HuH-7 (cell line): ENCODE measurements around the gene SEMA6A.

Experiments
- DNase-seq: peaks from one replicate; pipeline ENCODE4 v3.0.0; 2011; ENCODE audit warnings: low spot score

The SEMA6A gene

DNA sequence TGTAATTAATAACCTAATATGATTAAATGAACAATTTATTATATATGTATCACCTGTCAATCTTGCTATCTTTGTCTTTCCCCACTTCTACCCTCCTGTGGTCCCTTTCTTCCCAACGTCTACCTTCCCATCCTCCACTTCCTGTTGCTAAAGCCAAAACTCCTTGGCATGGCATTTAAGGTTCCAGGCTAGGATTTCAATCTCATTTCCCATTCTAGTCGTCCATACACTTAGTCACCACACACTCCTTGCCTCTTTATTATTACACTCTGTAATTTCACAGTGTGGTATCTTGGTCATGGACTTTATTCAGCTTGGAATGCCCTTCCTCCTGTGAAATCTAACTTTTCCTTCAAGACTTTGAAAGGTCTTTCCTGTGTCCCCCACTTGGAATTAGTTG lies 115.3 kb downstream of the SEMA6A start:
- no peak for DNase-seq

DNA sequence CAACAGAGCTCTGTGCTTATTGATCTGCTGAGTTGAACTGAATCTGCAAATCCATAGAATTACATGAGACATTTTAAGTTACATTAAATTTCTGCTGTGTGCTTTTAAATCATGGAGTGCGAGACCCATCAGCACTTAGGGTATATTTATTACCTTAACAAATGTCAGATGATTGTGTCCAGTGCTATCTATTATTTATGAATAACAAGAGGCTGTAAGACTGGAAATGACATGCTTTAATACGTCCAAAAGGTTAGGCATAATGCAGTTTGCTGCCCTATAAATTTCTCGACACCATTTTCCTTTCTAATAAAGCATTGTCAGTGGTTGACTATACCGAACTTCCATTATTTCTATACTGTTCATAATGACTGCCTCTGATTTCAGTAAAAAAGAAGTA lies 117.6 kb downstream of the SEMA6A start:
- DNase-seq, result no peak

DNA sequence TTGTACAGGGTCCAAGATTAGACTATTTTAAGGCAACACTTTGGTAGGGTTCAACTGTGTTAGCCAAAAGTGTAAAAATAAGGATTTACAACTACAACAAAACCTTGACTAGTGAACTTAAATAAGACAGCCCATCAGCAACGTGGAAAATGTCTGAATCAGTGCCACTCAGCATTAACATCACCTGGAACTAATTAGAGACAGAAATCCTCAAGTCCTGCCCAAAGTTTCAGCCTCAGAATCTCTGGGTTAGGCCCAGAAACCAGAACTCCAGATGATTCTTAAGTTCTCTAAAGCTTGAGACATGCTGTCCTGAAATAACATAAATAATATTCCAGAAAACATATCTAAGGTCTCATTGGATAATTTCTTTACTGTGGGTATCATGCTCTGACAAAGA lies 118.6 kb downstream of the SEMA6A start:
- DNase-seq, result no peak

DNA sequence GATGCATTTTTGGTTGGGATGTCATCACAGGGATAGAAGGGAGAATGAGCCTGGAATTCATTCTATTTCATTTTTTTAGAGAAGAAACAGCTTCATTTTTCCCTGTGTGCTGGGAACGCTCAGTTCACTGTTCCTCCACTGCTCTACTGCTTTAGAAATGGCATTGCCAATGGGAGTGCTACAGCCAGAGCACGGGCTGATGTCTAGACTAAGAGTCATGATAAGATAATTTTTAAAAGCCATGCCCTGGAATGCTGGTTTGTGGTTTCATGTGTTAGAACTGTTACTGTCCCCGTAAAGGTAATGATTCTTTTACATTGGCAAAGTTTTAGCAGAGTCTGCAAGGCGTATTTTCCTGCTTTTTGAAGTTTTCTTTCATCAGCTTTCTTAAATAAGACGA lies 119.6 kb downstream of the SEMA6A start:
- DNase-seq, result no peak

DNA sequence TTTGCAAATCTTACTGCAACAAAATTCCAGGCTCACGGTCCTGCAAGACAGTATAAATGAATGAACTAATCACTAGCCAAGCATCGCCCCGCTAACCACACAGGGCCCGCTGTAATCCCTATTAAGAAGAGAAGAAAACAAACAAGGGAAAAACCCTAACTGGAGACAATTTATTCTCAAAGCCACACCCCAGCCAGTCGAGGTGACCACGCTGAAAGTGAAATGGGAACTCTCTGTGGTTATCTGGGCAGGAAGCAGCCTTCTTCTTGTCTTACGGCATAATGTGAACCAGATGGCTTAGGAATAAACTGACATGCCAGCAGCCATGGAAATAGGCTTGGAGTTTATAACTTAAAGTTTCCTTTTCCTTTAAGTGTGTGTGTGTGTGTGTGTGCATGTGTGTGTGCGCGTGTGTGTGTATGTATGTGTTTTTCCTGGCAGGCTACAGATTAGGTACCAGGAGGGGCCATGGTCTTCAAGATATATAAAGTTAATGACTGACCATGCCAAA lies 120.2 kb downstream of the SEMA6A start:
- DNase-seq, result no peak

DNA sequence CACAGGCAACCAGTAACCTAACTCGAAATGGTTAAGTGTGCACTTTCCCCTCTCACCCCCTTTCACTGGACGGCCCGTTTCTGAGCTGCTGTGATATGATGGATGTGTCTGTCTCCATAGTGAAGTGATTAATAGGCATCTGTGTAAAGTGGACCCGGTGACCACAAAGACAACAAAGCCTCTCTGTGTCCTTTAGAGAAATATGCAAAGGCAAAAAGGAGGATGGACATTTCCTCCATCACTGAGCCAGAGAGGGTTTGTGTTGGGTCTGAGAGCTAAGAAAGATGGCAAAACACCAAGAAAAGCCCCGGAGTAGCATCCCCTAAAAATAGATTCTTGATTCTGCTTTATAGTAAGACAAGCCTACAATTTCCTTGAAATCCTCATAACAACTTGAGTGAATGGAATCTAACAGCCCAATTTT lies 120.6 kb downstream of the SEMA6A start:
- no peak for DNase-seq

DNA sequence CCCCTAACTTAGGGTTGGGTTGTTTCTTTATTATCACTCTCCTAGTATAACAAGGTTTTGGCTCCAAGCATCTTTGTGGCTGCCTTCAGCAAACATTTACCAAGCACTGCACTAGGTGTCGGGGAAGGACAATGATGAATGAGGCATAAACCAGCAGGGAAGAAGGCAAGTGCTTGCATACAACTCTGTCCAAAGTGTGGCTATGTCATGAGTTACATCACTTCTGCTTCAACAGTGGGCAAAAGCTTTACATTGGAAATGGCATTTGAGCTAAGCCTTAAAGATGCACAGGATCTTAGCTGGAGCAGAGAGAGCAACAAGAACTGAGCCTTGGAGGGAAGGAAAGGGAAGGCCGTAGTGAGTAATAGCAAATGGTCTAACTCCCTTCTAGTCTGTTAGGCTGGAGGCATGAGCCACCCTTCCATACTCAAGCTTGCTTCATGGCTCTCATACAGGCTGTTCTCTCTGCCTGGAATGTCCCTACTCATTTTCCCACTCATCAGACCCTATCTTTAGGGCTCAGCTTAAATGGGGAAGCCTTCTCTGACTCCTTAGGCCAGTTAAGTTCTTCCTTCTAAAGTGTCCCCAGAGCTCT lies 121.8 kb downstream of the SEMA6A start:
- DNase-seq, result peak; percentile 35

DNA sequence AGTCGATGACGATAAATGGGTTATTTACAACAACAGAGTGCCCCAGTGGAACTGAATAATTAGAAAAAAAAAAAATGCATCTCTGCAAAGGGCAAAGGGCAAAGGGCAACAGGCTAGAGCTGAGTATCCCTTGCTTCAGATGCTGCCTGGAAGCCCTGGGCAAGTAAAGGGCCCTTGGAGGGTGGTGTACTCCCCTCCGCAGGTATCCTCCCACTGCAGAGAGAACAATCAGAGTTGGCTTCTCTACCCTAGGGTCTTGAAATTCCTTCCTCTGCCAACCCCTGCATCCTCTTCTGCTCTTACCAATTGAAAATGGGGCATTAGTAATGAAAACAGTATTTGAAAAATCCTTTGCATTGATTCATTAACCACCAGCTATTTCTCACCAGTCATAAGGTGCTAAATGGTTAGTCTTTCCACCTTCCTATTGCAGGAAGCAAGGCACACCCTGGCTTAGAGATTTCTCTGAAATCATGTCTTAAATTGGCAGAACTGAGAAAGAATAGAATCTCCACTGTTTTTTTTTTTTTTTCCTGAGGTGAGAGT lies 122.6 kb downstream of the SEMA6A start:
- no peak for DNase-seq

DNA sequence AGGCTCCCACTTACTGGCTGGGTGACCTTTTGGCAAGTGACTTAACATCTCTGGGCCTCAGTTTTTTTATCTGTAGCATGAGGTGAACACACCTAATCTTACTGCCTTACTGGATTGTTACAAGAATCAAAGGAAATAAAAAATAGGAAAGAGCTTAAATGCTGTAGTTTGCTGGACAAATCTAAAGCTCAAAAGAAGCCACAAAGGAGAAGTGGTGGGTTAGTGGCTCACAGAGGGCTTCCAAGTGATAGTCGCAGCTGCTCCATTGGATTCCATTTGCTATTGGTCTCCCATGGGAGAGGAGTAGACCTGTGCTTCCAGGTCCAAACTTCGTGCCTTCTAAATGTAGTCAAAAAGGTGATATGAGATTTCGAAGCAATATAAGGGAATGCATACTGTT lies 123.6 kb downstream of the SEMA6A start:
- no peak for DNase-seq

DNA sequence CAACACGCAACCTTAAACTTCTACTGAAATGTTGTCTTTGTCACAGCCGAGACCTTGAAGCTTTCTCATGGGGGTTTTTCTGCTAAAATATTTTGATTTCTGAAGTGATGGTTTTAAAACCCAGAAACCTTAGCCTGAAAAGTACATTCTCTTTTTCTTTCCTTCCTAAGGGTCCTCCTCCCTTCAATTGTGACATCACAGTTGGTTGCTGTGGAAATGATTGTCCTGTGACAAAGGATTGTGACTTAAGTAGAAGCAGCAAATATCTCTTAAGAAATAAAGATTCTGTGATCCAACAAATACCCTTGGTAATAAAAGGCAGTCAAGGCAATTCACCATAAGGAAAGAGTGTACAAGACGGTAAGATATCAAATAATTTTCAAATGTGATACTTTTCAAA lies 125.2 kb downstream of the SEMA6A start:
- DNase-seq, result no peak

DNA sequence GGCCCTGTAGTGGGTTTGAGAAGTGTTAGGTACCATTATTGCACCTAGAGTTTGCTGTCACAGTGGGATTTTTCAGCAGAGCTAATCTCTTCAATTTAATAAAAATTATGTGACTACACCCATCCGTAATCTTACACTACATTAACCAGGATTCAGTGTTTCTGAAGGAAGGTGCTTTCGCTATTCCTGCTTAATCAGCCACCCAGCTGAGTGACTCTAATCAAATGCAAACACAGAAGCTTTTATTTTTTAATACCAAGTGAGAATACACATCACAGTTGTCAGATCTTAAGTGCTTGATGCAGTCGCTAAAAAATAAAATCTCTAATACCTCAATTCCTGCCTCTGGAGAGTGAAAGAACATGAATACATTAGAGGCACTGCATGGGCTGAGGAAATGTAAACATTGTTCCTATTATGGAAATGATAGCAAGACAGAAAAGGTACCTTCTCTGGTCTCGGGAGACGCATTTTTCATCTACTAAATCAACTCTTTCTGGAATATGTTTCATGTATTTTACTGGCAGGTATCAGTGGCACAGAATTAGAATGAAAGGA lies 125.7 kb downstream of the SEMA6A start:
- no peak for DNase-seq

DNA sequence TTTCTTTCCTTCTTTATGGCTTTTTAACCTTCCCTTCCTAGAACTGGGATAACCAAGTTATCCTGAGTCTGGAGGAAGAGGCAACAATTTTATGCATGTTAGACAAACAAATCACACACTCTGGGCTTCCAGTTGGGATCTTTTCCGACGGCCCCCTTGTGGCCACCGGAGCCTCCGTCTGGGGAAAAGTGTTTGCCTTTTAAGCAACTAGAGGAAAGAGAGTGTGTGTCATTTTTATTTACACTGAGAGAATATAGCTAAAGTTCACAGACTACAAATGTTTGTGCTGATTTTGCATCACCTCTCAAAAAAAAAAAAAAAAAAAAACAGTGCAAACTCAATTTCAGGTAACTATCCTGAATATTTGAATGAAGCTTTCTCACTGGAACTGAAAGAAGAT lies 126.2 kb downstream of the SEMA6A start:
- no peak for DNase-seq

DNA sequence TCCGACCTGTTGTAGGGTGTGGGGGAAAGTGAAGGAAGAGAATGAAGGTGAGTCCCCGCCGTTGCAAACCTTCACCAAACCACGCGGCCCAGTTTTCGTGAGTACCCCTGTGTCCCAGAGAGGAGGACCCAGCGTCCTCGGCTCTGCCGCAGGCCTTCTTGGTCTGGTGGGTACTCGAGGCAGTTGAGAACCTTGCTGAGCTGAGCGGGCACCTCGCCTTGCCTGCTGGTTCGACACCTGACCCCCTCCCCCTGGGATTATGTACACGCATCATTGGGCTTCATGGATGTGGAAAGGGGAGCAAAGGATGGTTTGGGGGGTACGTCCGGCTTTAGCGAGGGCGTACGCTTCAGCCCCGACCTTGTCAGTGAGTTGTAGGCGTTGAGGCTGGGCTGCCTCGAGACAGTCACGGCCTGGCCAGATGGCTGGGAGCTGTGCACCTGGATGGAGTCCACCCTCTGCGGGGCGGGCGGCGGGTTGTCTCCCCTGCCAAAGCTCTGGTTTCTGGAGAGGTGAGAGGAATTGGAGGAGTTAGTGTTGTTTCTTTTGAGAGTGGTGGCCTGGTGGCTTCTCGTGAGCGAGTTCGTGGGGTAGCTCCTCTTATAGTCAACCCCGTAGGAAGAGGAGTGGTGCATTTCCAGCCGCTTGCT lies 128.1 kb downstream of the SEMA6A start:
- DNase-seq, result no peak

DNA sequence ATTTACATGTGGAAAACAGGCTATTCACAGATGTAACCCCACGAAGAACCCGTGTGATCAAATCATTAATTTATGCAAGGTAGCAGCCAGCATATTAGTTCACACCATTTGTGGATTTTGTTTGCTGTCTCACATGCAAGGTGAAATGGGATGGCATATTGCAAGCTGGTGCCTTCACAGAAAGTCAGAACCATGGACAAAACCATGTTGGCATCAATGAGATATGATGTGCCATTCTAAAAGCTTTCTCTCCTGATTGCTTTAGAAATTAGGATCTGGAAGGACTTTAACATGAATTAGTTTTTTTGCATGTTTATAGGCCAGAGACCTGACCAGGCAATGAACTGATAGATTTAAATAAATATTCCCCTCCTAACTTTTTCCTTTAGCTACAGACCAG lies 129.3 kb downstream of the SEMA6A start:
- no peak for DNase-seq

DNA sequence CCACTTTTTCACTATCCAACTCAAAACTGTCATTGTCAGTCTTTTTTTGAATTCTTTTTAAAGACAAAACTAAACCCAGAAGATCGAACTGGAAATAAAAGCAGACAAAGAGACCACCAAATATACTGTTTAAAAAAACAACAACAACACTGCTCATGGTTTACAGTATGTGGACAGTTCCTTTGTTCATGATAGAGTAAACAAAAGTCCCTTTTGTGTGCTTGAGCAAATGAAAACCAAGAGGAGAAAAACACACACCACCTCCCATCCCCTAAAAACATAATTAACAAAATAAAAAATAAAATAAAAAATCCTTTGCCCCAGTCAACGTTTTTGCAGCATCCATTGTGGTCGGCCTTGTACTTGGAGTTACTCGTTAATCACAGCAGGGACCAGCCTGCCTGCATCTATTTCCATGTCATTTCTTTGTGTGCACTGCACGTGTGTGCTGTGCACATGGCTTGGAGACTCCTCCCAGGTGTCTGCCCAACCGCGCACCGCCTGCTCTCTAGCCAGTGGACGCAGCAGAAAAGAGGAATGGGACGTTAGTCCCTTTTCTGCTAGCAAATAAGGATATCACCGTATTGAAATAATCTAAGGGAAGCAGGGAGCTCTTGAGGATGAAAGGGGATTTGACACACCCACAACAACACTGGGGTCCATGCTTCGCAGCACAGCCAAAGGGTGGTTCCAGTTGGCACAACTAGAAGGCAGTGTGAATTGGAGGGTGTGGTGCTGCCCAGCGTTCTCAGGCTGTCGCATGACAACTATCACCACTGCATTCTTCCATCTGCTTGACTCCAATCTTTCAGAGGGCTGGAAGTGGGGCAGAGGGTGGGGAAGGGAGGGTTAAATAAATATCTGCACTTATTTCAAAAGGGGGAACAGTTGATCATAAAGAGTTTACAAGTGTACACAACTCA lies 130.0 kb downstream of the SEMA6A start:
- DNase-seq, result no peak

DNA sequence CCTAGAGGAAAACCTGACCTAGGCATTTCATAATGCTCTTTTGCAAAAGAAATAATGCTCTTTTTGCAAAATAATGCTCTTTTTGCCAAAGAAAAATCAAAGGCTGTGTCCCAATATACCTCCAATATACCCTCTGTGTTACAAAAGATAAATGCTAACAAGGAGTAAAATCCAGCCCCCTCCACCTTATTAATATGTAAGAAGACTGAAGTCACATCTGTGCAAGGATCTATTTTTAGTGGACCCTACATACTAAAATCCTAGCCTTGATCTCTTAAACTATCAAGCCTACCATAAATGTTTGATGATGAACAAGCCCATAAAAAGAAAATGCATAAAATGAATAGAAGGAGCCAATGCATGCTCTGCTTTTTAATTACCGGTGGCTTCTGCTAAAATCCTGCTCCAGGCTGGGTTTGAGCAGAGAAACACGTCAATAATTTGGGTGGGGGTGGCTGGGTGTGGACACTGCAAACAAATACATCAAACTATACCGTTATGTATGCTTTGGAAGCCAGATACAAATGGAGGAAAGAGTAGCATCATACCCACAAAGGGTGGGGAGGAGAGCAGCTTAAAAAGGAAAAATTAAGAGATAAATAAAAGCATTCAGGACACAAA lies 131.6 kb downstream of the SEMA6A start:
- no peak for DNase-seq

DNA sequence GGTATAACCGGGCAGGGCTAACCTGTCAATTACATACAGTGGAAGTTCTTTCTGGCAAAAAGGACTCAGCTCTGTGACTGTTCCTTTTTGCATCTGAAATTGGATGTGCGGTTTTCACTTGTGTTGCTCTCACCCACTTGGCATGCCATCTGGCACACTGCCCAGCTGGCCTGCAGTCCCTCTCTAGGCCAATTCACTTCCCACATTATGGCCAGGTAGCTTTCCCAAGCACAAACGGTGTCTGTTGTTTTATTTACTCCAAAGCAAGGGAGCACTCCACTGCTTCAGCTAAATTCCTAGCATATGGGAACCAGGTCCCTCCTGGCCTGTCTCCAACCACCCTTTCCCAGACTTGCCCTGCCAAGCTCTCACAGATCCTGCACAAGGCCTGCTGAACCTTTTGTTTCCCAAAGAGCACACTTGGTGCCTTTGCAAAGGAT lies 132.5 kb downstream of the SEMA6A start:
- no peak for DNase-seq

DNA sequence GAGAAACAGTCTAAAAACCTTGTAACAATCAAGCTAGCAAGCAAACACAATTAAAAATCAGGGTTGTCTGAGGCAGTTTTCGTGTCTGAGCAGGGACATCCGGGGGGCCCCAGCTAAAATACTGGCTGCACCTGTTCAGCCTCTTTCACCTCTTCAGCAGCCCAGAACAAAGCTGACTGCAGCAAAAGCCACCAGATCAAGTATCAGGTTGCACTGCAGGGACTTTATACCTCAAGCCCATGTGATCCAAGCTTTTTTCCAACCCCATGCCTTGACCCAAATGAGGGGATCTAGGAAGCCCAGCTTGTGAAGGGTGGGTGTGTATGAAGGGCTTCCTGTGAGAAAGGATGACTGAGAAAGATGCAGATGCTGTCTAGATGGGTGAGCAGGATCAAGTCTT lies 133.4 kb downstream of the SEMA6A start:
- no peak for DNase-seq

DNA sequence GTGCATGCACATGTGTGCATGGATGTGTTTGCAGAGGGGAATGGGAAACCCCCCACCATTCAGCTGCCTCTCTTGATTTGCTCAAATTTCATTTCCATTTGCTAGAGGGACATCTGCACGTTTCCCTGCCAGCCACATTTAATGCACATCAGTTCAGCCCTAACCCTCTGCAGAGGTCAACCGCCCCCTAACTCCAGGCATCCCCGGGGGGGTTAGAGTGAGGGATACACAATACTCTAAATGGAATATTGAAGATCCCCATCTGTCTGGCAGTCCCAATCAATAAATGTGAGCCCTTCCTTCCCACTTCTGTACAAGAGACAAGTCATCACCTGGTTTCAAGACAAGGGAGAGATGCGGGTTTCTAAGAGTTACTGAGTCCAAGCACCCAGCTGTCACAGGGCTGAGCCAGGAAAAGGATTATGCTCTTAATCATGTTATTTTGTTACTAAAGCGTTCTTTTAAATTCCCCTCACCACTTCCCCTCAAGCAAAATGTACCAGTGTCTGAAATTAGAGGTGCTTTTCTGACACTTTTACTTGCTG lies 134.1 kb downstream of the SEMA6A start:
- DNase-seq, result no peak

DNA sequence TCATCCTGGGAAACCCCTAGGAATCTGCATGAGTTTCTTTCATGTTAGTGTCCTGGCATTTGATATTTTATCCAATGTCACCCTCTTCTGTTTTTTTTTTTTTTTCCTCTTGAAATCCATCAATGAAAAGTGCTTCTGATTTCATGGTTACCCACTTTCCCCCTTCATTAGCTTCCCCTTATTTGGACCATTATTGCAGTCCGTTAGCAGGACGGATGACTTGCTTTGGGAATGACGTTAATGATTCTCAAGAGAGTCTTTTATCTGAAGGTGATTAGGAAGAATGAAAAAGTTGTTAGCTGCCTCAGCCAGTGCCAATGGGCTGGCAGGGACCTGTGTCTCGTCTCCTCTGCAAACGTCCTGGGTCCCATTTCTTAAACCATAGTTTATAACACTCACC lies 134.7 kb downstream of the SEMA6A start:
- no peak for DNase-seq

DNA sequence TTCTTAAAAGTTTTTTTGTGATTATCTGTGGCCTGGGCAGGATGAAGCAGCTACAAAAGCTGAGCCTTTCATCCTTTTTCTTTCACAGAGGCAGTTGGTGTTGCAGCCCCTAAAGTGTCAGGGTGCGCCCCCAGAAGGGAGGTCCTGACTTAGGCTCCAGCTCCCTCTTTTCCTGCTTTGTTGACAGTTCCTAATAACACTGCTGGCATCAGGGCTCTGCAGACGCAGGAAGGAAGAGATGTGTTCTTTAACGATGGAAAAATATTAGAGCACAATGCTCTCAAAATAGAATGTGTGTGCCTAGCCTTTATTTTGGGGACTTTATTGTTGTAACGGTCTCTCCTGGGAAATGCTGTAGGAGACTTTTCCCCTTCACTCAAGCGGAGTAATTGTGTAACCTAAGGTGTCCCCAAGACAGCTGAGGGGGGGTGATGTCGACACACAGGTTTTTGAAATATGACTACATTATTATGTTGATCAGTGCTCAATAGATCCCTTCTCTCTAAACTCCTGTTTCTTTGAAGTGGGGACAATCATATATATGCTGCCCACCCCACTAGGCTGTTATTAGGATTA lies 135.6 kb downstream of the SEMA6A start:
- DNase-seq, result no peak
